HUDEP-2 (cell line): ENCODE results near the gene PODN.

Experiments used
- DNase-seq, 76 experiments: peaks; one replicate each; lab custom pipeline; 2025; ENCODE audit not compliant: unreplicated experiment in 76 of 76; lab: John Stamatoyannopoulos, UW

PODN gene, protein sequence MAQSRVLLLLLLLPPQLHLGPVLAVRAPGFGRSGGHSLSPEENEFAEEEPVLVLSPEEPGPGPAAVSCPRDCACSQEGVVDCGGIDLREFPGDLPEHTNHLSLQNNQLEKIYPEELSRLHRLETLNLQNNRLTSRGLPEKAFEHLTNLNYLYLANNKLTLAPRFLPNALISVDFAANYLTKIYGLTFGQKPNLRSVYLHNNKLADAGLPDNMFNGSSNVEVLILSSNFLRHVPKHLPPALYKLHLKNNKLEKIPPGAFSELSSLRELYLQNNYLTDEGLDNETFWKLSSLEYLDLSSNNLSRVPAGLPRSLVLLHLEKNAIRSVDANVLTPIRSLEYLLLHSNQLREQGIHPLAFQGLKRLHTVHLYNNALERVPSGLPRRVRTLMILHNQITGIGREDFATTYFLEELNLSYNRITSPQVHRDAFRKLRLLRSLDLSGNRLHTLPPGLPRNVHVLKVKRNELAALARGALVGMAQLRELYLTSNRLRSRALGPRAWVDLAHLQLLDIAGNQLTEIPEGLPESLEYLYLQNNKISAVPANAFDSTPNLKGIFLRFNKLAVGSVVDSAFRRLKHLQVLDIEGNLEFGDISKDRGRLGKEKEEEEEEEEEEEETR

DNA sequence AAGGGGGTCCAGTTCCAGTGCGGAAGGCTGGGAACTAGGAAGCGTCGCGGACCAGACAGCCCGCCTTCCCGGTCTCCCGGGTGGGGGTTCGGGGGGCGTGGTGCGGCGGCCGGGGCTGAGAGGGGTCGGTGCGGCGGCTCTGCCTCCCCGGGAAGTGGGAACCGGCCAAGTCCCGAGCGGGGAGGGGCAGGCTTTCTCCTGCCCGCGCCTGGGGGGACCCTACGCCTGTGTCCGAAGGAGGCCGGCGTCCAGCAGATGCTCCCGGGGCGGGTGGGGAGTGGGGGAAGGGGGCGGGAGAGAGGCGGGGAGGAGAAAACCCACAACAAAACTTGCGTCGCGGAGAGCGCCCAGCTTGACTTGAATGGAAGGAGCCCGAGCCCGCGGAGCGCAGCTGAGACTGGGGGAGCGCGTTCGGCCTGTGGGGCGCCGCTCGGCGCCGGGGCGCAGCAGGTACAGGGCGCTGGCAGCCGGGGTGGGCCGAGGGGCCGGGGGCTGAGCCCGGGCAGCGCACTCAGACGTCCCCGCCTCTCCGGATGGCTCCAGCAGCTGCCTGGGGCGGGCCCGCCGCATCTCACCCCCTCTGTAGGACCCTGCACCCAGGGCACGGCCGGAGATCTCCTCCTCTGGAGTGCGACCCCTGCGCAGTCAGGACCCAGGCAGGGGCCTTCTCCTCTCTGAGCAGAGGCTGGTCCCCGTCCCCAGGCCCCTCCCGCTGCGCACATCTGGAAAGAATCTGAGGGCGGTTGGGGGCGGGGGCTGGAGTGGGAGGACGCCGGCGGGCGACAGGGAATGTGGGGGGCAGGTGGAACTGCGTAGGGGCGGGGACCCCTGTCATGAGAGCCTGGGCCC lies at the start of gene PODN:
Gene PODN (plus strand): TSS at position 355 of the 849 bp plus-strand sequence. CDS start 7,643 bp downstream, outside the sequence.
- DNase-seq: no peak

DNA sequence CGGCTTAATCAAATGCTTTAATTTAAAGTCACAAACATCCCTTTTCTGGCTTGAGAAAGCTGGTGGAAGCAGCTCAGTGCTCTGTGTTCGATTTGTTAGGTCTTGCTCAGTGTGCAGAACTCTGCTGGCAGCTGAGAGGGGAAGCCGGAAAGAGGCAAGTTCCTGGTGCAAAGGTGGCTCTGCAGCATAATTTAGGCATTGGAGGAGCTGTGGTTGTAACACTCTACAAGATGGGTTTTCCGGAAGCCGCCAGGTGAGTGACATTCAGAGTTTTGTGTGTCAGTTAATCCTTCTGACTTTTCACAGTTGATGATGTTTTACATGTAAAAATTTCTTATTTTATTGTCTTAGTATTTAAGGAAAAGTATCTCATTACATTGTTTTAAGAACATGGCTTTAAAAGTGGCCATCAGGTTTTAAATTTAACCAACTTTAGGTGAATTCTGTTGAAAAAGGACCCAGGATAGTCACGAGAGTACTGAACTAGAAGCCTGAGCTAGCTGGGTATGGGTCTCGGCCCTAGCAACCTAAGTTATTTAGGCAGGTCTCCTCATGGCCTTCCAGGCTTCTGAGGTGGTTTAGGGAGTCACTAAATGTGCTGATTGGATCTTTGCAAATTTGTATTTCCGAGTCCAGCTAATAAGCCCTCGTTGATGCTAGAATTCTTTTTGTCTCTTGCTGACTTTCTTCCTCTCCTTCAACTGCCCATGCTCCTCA lies 47.1 kb upstream of the PODN start:
- DNase-seq: peak in 74 of 76 experiments; percentile 16 to 88 (median 69)

DNA sequence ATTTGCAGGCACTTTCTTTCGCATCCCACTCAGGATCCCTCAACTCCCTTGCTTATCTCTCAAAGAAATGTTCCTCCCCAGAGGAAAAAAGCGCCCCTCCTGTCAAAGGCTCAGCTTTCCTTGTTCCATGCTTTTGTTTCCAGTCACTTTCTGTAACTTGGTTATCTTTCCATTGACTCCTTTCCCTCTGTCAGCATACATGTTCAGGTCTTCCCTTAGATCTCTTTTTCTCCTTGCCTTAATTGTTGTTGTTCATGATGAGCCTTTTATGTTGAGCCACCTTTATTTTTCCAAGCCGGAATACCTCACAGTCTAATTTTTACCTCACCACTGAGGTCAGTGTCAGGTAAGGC lies 46.5 kb upstream of the PODN start:
- peak in 1 of 76 experiments; percentile 6 for DNase-seq

DNA sequence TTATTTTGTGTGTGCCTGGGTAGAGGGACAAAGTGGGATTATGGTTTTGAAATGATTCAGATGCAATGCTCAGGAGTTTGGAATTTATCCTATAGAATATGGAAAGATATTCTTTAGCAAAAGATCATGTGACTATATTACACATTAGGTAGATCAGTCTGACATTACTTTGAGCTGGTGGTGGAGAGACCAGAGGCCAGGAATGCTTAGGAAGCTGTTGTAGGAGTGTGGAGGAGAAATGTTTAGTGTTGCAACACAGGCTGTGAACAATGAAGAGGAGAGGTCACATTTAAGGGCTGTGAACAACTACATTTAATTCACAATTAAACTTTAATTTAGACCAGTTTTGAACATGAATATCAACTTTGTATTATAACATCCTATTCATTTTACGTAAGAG lies 45.3 kb upstream of the PODN start:
- no peak for DNase-seq

DNA sequence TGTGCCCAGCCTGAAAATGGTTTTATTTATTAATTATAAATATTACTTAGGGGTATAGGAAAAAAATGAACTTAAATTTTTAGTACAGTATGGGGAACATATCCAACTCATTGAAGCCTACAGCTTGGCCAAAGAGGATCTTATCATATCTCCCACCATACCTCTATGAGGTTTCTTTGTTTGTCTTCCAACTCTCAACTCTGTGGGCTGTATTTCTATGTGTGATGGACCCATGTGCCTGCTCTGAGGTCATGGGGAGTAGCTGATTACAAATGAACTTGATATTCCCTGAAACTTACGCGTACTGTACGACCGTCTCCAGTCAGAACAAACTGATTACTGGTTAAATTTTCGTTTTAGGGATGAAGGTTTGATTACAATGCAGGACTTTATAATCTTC lies 41.4 kb upstream of the PODN start:
- no peak for DNase-seq

DNA sequence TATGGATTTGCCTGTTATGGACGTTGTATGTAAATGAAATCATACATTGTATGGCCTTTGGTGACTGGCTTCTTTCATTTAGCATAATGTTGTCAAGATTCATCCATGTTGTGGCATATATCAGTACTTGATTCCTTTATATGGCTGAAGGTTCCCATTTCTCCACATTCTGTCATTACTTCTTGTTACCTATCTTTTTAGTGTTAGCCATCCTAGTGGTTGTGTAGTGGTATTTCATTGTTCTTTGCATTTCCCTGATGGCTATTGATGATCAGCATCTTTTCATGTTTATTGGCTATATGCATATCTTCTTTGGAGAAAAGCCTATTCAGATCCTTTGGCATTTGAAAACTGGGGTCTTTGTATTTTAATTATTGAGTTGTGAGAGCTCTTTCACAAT lies 39.8 kb upstream of the PODN start:
- no peak for DNase-seq

DNA sequence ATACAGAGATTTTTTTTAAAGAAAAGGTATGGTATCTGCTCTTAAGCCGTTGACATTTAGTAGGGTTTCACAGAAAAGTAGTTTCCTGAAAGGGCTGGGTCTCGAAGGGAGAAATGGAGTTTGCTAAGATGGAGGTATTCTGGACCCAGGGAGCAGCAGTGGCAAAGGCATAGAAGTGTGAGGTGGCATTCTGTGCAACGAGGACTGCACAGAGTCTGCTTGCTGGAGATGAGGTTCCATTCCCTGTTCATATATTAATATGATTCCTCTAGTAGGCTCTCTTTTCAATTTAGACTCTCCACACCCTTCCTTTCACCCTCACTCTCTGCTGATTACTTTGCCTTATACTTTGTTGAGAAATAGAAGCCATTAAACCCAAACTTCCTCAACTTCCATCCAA lies 38.5 kb upstream of the PODN start:
- DNase-seq: peak in 33 of 76 experiments; percentile 1 to 49 (median 13)

DNA sequence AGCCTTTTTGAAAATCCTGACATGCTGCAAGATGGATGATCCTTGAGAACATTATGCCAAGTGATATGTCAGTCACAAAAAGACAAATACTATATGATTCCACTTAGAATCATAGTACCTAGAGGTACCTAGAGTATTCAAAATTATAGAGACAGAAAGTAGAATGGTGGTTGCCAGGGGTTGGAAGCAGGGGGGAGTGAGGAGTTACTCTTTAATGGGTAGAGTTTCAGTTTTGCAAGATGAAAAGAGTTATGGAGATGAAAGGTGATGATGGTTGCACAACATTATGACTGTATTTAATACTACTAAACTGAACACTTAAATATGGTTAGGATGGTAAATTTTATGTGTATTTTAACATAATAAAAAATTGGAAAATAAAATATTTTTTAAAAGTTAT lies 37.9 kb upstream of the PODN start:
- DNase-seq: no peak

DNA sequence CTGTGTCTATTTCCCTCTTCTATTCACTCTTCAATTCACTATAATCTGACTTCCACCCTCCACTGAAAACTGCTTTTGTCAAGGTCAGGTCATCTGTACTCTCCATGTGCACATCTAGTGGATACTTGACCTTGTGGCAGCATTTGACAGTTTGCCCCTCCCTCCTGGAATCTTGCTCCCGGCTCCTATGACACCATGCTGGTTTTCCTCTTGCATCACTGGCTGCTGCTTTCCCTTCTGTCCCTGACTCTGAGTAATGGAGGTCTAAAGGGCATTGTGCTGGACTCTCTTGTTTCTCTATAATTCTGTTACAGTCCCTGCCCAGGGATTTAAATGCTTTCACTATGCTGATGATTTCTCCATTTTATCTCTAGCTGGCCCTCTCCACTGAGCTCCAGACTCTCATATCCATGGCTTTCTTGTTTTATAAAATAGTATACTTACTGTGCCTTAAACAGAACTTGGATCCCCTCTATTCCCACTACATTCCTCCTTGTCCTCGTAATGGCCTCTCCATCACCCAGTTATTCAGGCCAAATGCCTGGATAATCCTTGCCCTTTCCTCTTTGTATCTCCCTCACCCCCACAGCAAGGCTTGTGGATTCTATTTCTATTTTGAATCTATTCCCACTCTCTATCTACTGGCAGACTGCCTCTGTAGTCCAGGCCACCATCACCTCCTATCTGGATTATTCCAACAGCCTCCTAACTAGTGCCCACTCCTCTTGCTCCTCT lies 36.8 kb upstream of the PODN start:
- peak in 2 of 76 experiments; percentile 2 to 10 for DNase-seq

DNA sequence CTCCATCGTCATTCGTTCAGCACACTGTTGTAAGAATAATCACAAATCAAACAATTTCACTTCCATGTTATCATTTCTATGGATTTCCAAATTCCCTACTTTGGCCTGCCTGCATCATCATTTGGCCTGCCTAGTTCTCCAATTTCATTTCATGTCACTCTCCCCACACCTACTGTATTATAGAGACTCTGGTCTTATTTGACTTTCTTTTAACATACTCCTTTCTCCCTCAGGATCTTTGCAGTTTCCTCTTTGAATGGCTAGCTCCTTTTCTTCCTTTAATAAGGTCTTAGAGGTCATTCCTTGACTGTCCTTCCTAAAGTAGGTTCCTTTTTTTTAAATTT lies 36.3 kb upstream of the PODN start:
- no peak for DNase-seq

DNA sequence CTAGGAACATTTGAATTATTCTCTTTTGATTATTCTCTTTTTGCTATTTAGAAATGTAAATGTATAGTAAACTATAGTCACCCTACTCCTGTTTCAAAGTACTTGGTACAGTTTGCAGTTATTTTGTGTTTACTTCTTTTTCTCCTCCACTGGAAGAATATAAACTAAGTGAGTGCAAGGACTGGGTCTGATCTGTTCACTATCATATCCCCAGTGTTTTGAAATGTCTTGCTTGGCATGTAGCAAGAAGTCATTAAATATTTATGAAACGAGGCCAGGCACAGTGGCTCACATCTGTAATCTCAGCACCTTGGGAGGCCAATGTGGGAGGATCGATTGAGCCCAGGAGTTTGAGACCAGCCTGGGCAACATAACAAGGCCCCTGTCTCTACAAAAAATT lies 35.8 kb upstream of the PODN start:
- DNase-seq: no peak

DNA sequence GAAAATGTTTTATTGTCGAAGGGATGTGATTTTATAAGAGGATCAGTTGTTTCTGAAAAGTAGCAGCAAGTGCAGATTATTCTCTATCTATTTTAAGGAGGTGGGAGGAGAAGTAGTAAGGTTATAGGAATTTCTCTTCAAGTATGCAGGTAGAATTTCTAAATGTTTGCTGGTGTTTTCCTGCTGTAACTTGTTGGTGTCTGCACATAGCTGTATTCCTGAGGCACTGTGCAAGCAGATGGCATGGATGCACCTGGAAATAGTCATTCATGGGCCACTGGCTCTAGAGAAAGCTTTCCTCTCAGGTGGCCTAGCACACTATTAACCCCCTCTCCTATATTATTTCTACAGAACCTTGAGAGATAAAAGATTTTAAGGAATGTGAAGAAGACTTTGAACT lies 30.3 kb upstream of the PODN start:
- no peak for DNase-seq

DNA sequence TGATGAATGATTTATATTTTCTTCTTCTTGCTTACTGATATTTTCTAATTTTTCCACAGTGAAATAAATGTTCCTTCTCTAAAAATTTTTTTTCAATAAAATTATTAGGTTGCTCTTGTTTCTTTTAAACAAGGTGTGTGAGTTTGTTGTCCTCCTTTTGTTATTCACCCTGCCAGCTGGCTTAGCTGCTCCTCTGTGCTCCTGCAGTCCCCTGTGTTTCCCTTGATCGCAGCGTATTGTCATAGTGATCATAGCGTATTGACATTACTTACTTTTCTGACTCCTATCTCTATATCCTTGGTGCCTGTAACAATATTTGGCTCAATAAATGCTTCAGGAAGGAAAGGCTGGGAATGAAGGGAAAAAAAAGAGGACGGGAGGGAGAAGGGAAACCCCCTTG lies 24.9 kb upstream of the PODN start:
- no peak for DNase-seq

DNA sequence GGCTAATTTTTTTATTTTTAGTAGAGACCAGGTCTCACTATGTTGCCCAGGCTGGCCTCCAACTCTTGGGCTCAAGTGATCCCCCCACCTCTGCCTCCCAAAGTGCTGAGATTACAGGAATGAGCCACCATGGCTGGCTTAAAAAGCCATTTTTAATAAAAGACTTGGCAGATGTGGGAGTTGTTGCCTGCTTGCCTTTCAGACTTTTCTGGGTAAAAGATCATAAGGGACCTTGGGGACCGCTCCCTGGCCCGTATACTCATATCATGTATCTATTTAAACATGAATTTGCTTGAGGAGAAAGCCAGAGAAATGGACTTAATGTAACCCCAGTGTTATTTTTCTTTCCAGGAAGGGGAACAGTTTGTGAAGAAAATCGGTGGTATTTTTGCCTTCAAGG lies 23.4 kb upstream of the PODN start:
- no peak for DNase-seq

DNA sequence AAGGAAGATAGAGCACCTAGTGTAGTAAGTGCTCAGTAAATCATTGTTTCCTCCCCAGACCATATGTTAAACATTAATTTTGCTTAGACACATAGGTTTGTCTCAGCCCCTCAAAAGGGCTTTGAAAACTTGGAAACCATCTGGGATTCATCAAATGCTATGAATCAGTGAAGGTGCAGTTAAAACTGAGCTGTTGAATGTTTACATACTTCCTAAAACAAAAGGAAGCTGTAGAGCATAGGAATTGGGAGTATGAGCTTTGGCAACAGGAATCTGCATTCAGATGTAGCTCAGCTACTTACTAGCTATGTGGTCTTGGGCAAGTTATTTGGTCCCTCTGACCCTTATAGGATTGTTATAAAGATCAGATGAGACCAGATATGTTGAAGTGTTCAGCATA lies 18.7 kb upstream of the PODN start:
- DNase-seq: no peak

DNA sequence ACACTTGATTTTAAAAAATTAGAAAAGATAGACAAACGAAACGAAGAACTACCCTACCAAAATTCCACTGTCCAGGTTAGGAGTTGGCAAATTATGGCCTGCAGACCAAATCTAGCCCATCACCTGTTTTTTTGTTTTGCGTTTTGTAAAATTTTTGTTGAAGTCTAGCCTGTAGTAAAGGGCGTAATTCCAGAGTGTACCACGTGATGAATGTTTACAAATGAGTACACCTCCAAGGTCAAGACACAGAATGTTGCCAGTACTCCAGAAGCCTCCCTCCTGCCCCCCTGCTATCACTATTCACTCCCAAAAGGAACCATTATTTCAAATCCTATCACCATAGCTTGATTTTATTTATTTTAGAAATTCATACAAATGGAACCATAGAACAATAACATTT lies 17.1 kb upstream of the PODN start:
- no peak for DNase-seq

DNA sequence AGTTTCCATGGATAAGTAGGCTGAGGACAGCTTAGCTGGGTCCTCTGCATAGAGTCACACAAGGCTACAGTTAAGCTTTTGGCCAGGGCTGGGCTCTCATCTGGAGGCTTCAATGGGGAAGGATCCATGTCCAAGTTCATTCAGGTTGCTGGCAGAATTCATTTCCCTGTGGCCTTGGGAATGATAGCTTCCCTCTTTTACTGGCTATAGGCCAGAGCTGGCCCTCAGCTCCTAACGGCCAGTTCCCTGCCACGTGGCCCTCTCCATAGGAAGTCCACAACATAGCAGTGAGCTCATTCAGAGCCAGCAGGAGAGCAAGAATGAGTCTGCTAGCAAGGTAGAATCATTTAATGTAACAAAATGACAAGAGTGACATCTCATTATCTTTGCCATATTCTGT lies 15.1 kb upstream of the PODN start:
- no peak for DNase-seq

DNA sequence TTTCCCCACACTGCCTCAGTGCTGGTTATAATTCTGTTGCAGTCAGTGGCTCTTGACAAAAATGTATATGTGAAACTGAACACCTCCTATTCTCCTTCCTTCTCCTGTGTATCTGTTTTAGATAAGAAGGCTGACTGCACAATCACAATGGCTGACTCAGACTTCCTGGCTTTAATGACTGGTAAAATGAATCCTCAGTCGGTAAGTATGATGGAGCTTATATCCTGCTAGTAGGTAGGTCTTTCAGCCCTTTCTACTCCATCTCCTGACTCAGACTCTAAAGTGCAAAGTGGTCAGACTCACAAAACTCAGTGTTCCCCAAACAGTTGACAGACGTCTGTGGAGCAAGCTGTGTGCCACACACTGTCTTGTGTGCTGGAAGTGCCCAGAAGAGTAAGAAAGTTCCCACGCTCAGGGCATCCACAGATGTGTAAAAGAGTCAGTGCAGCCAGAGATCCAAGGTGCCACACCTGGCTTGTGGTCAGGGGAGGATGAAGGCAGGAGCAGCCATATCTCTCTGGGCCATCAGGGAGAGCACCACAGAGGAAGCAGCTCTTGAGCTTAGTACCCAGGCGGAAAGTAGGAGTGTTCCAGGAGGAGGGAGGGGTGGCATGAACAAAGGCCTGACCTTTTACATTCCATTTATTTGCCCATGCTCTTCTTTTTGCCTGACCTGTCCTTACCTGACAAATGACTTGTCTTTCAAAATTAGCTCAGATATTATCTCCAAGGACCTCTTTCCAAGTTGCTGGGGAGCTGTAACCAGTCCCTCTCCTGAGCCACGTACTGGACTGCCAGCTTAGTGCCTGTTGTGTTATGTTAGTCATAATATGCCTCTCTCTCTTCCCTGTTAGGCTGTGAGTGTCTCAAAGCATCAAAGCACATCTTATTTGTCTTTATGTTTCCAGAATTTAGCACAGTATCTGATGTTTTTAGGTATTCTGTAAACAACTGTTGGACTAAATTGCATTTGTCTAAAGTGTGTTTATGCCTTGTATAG lies 14.0 kb upstream of the PODN start:
- no peak for DNase-seq

DNA sequence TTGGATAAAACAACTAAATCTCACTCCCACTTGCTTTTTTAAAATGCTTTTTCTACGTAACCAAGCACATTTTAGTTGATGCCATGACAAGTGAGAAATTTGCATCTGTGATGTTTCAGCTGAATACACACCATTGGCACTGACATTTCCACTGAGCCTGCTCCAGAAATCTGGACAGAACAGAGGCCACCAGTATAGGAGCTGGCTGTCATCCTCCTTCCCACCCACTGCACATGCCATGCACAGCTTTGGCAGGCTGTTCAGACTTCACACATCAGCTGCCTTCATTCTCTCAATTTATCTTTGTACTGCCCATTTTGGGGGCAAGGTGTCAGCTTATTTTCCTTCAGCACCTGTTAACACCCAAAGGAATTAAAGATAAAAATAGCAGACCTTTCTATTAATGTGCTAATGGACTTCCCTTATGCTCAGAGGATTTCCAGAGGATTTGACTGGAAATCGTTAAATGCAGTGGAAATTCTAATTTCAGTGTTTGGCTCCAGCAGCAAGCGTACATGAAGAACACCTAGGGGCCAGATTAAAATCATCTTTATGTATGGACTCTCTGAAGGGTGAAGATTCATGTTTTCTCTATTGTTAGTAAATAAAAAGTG lies 12.9 kb upstream of the PODN start:
- DNase-seq: no peak
